CD14-positive monocyte (primary cell): ENCODE measurements around the gene SLF2. TPM values are rescaled to one million over a fixed set of nuclear protein-coding genes. Genes with fewer than 3 reads are reported as not detected.

Experiments
- DNase-seq, 3 donors: peaks; one replicate each; pipeline ENCODE4 v3.0.0-alpha.2; 2011 to 2022
- H2AFZ ChIP-seq: 2 replicates; pipeline ENCODE4 v1.6.0; 2012; ENCODE audit warnings: mild to moderate bottlenecking, low read depth, low read length, inconsistent platforms; ENCODE audit not compliant: insufficient read depth, poor library complexity, severe bottlenecking
- H3K27ac ChIP-seq, 2 donors: 1 replicate in 1 of 2; 2 replicates in 1 of 2; pipeline ENCODE4 v1.5.1; 2012 to 2013; ENCODE audit warnings: low read length in 2 of 2, control low read depth in 1 of 2, inconsistent platforms in 1 of 2, low read depth in 1 of 2, mild to moderate bottlenecking in 1 of 2
- H3K27me3 ChIP-seq, 2 donors: one replicate each; pipeline versions ENCODE4 v1.6.0 to v1.6.1; 2011 to 2013; ENCODE audit warnings: low read length in 2 of 2; ENCODE audit not compliant: control insufficient read depth in 2 of 2, insufficient read depth in 2 of 2
- H3K36me3 ChIP-seq, 2 donors: replicated peaks in 1 of 2; 1 replicate in 1 of 2; 2 replicates in 1 of 2; pipeline versions ENCODE4 v1.5.1 to v1.6.1; 2012 to 2013; ENCODE audit warnings: low read length in 2 of 2, control low read depth in 1 of 2, inconsistent platforms in 1 of 2, mild to moderate bottlenecking in 1 of 2; ENCODE audit not compliant: insufficient read depth in 2 of 2, control insufficient read depth in 1 of 2
- H3K4me1 ChIP-seq, 2 donors: 1 replicate in 1 of 2; 2 replicates in 1 of 2; pipeline versions ENCODE4 v1.5.1 to v1.6.1; 2012 to 2013; ENCODE audit warnings: low read length in 2 of 2, control low read depth in 1 of 2, inconsistent platforms in 1 of 2, mild to moderate bottlenecking in 1 of 2, moderate library complexity in 1 of 2; ENCODE audit not compliant: insufficient read depth in 2 of 2, control insufficient read depth in 1 of 2
- H3K4me2 ChIP-seq: replicated peaks from 2 replicates; pipeline ENCODE3; 2012; ENCODE audit warnings: low read length, moderate library complexity, mild to moderate bottlenecking; ENCODE audit not compliant: poor library complexity, severe bottlenecking; ENCODE audit errors: extremely low read depth
- H3K4me3 ChIP-seq, 3 experiments: fragments of 200-600 bp in 1 of 3; sonication (generic) in 1 of 3; replicated peaks in 1 of 3; 1 replicate in 2 of 3; 2 replicates in 1 of 3; pipeline ENCODE4 v1.5.1; 2011 to 2013; ENCODE audit warnings: low read length in 3 of 3, mild to moderate bottlenecking in 3 of 3, control low read depth in 2 of 3, low read depth in 2 of 3, inconsistent platforms in 1 of 3, moderate library complexity in 1 of 3
- H3K79me2 ChIP-seq: 2 replicates; pipeline ENCODE4 v1.6.0; 2012; ENCODE audit warnings: mild to moderate bottlenecking, control low read depth, inconsistent platforms, low read length, moderate library complexity; ENCODE audit not compliant: insufficient read depth
- H3K9ac ChIP-seq: 2 replicates; pipeline ENCODE4 v1.6.0; 2017; ENCODE audit warnings: low read length, mild to moderate bottlenecking; ENCODE audit not compliant: insufficient read depth, poor library complexity, severe bottlenecking
- H3K9me3 ChIP-seq, 2 donors: replicated peaks in 1 of 2; 1 replicate in 1 of 2; 2 replicates in 1 of 2; pipeline versions ENCODE4 v1.5.1 to v1.6.1; 2012 to 2013; ENCODE audit warnings: low read length in 2 of 2, control low read depth in 1 of 2; ENCODE audit not compliant: control insufficient read depth in 1 of 2, insufficient read depth in 1 of 2
- H4K20me1 ChIP-seq: 2 replicates; pipeline ENCODE4 v1.6.0; 2012; ENCODE audit warnings: mild to moderate bottlenecking, low read length, control low read depth, moderate library complexity; ENCODE audit not compliant: insufficient read depth
- H3K27ac Mint-ChIP-seq, 7 donors: one replicate each; pipeline ENCODE4 v1.8.0; 2020; ENCODE audit warnings: mild to moderate bottlenecking in 7 of 7, mixed read lengths in 7 of 7, moderate library complexity in 6 of 7, inconsistent platforms in 2 of 7
- H3K27me3 Mint-ChIP-seq, 3 donors: one replicate each; pipeline ENCODE4 v1.8.0; 2021 to 2022; ENCODE audit warnings: low read depth in 3 of 3, mild to moderate bottlenecking in 3 of 3, mixed read lengths in 3 of 3, moderate library complexity in 3 of 3, inconsistent platforms in 1 of 3
- H3K36me3 Mint-ChIP-seq, 2 donors: one replicate each; pipeline ENCODE4 v1.8.0; 2020; ENCODE audit warnings: mixed read lengths in 2 of 2, inconsistent platforms in 1 of 2, mild to moderate bottlenecking in 1 of 2
- H3K4me1 Mint-ChIP-seq: one replicate; pipeline ENCODE4 v1.8.0; 2020; ENCODE audit warnings: mild to moderate bottlenecking, mixed read lengths
- H3K4me3 Mint-ChIP-seq, 2 donors: one replicate each; pipeline ENCODE4 v1.8.0; 2020; ENCODE audit warnings: mild to moderate bottlenecking in 2 of 2, mixed read lengths in 2 of 2, moderate library complexity in 1 of 2
- H3K9me3 Mint-ChIP-seq, 7 donors: one replicate each; pipeline ENCODE4 v1.8.0; 2020 to 2022; ENCODE audit warnings: mixed read lengths in 7 of 7, mild to moderate bottlenecking in 6 of 7, moderate library complexity in 6 of 7, inconsistent platforms in 2 of 7
- WGBS: methylation state at CpG from one replicate; pipeline ENCODE4 v1.1.5; 2013; ENCODE audit warnings: missing lambda C conversion rate; ENCODE audit not compliant: insufficient coverage; 5-methylcytosine and 5-hydroxymethylcytosine counted together
- intact Hi-C, 2 donors: fragments of 100-400 bp; cut with micrococcal nuclease; formaldehyde crosslinking; loops; one replicate each; pipeline versions ENCODE4 v1.15.0 to v1.15.1; 2023
- polyA plus RNA-seq, 3 donors: library from polyadenylated mRNA; depleted of rRNA in 1 of 3; unstranded in 2 of 3; stranded (reverse) in 1 of 3; fragments of 300-500 nt in 2 of 3; fragments of >200 nt in 1 of 3; fragmentation: Illumina TruSeq in 2 of 3; gene quantifications; 1 replicate in 2 of 3; 2 replicates in 1 of 3; pipeline ENCODE4 v1.2.3, GENCODE V29; 2012 to 2021
- TF ChIP-seq, protein P1 (sequence below): fragments of 200-600 bp; IDR thresholded peaks from one replicate; pipeline ENCODE4 v1.8.0; 2022; ENCODE audit warnings: antibody characterized with exemption, mild to moderate bottlenecking

Gene SLF2
- polyA plus RNA-seq, 3 donors = 5.8 to 11.3 (median 6.4) TPM

DNA sequence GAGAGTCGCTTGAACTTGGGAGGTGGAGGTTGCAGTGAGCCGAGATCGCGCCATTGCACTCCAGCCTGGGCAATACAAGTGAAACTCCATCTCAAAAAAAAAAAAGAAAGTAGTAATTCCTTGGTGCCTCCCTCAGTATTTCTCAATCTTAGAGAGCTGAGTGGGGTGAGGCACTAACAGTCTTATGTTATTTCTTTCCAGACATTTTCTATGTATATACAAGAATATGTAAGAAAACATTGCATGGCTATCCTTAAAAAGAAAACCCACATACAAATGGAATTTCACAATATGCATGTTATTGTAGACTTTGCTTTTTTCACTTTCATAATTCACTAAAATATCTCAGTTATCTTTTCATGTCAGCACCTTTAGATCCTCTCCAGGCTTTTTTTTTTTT, 13.6 kb upstream of the SLF2 start:
- Histone ChIP-seq H2AFZ (no peak overlapping the region), H3K79me2 (no peaks in the 10 kb centered on the region), H3K36me3 (no peaks in the 10 kb centered on the region), H3K4me3 (no peak overlapping the region), H3K9ac (no peak overlapping the region), H3K27ac (no peak overlapping the region), H3K9me3 (no peaks in the 10 kb centered on the region), H3K4me2 (no peak overlapping the region), H3K4me1 (peaks cover 5 to 7% of the 10 kb centered on the region in 2 donors), H3K27me3 (peaks cover 0 to 2% of the 10 kb centered on the region in 2 donors), H4K20me1 (no peaks in the 10 kb centered on the region)
- WGBS = no CpG with 5 or more reads among the region's 4 CpGs
- Mint-ChIP-seq H3K9me3 (no peaks in the 10 kb centered on the region), H3K27ac (no peak overlapping the region), H3K27me3 (peaks cover 12 to 16% (median 14%) of the 10 kb centered on the region in 3 donors), H3K36me3 (no peaks in the 10 kb centered on the region), H3K4me1 (peaks cover 14% of the 10 kb centered on the region), H3K4me3 (no peak overlapping the region)
- intact Hi-C loops = no loop called here
- TF ChIP-seq, protein P1, sequence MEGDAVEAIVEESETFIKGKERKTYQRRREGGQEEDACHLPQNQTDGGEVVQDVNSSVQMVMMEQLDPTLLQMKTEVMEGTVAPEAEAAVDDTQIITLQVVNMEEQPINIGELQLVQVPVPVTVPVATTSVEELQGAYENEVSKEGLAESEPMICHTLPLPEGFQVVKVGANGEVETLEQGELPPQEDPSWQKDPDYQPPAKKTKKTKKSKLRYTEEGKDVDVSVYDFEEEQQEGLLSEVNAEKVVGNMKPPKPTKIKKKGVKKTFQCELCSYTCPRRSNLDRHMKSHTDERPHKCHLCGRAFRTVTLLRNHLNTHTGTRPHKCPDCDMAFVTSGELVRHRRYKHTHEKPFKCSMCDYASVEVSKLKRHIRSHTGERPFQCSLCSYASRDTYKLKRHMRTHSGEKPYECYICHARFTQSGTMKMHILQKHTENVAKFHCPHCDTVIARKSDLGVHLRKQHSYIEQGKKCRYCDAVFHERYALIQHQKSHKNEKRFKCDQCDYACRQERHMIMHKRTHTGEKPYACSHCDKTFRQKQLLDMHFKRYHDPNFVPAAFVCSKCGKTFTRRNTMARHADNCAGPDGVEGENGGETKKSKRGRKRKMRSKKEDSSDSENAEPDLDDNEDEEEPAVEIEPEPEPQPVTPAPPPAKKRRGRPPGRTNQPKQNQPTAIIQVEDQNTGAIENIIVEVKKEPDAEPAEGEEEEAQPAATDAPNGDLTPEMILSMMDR = no peak
- DNase-seq = no peak

DNA sequence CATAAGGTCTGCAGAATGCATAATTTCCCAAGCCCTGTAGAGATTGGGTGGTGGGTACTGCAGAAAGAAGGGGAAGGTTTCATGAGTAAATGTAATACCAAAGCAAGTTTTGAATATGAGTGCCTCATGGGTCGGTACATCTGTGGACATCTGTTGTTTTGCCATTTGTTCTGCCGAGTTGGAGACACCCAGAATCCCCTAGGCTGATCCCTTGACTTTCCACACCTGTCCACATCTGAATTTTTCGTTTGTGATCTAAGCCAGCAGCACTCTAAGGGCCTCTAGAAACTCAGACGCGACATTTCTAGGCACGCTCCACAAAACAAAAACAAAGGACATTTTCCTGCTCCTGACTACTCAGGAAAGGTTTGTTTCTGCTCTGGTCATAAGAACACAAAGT, 11.7 kb upstream of the SLF2 start:
- H3K27ac ChIP-seq = no peak overlapping the region
- no peaks in the 10 kb centered on the region for H3K36me3 ChIP-seq
- H3K4me3 Mint-ChIP-seq = no peak overlapping the region
- no peak overlapping the region for H3K4me2 ChIP-seq
- H3K9me3 ChIP-seq = no peaks in the 10 kb centered on the region
- no peak overlapping the region for H3K4me3 ChIP-seq
- no peak for DNase-seq
- no peaks in the 10 kb centered on the region for H3K9me3 Mint-ChIP-seq
- peaks cover 1% of the 10 kb centered on the region for H3K4me1 Mint-ChIP-seq
- H3K27me3 ChIP-seq = peaks cover 0 to 2% of the 10 kb centered on the region in 2 donors
- TF ChIP-seq, protein P1 = no peak
- H3K27ac Mint-ChIP-seq = no peak overlapping the region
- H4K20me1 ChIP-seq = no peaks in the 10 kb centered on the region
- no peaks in the 10 kb centered on the region for H3K79me2 ChIP-seq
- no peaks in the 10 kb centered on the region for H3K36me3 Mint-ChIP-seq
- no peak overlapping the region for H2AFZ ChIP-seq
- H3K4me1 ChIP-seq = no peaks in the 10 kb centered on the region
- 82% methylated on average over 2 of the region's 6 CpGs for WGBS
- no peak overlapping the region for H3K9ac ChIP-seq
- intact Hi-C loops = no loop called here
- peaks cover 10% of the 10 kb centered on the region in 3 donors for H3K27me3 Mint-ChIP-seq
